H1 (cell line): Measurements from ENCODE around the gene SPATS2.

Source experiments
- EZH2 ChIP-seq: fragments of 200-600 bp; sonication (generic); IDR thresholded peaks from 2 replicates; pipeline ENCODE4 v1.7.1; 2012; ENCODE audit warnings: low read depth, mild to moderate bottlenecking, moderate library complexity, low read length, inconsistent platforms; ENCODE audit not compliant: severe bottlenecking
- POLR2A ChIP-seq, 2 experiments: IDR thresholded peaks; 1 replicate in 1 of 2; 2 replicates in 1 of 2; pipeline ENCODE4 v1.6.1; 2011; ENCODE audit warnings: low read depth in 2 of 2, low read length in 2 of 2, mild to moderate bottlenecking in 2 of 2; ENCODE audit errors: control extremely low read depth in 1 of 2
- POU5F1 ChIP-seq: IDR thresholded peaks from 2 replicates; pipeline ENCODE4 v1.6.1; 2011; ENCODE audit warnings: low read depth, mild to moderate bottlenecking, low read length, moderate library complexity
- TF ChIP-seq, protein P1 (sequence below), 3 experiments: IDR thresholded peaks; 1 replicate in 2 of 3; 2 replicates in 1 of 3; pipeline versions ENCODE4 v1.5.1 to v1.6.1; 2011; ENCODE audit warnings: low read length in 3 of 3, mild to moderate bottlenecking in 3 of 3, inconsistent platforms in 2 of 3, low read depth in 1 of 3, moderate library complexity in 1 of 3; ENCODE audit not compliant: insufficient read depth in 1 of 3; ENCODE audit errors: control extremely low read depth in 1 of 3

GRCh38 chr12:49325606-49326005, 41.7 kb upstream of the SPATS2 start:
- TF ChIP-seq POU5F1, result no peak
- TF ChIP-seq POLR2A (IDR thresholded peaks at IDR 0.05; ENCODE audit: control extremely low read depth in 1 of 2, low read depth in 2 of 2, low read length in 2 of 2), result no peak
- TF ChIP-seq, protein P1, sequence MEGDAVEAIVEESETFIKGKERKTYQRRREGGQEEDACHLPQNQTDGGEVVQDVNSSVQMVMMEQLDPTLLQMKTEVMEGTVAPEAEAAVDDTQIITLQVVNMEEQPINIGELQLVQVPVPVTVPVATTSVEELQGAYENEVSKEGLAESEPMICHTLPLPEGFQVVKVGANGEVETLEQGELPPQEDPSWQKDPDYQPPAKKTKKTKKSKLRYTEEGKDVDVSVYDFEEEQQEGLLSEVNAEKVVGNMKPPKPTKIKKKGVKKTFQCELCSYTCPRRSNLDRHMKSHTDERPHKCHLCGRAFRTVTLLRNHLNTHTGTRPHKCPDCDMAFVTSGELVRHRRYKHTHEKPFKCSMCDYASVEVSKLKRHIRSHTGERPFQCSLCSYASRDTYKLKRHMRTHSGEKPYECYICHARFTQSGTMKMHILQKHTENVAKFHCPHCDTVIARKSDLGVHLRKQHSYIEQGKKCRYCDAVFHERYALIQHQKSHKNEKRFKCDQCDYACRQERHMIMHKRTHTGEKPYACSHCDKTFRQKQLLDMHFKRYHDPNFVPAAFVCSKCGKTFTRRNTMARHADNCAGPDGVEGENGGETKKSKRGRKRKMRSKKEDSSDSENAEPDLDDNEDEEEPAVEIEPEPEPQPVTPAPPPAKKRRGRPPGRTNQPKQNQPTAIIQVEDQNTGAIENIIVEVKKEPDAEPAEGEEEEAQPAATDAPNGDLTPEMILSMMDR (IDR thresholded peaks at IDR 0.05; ENCODE audit: control extremely low read depth in 1 of 3, insufficient read depth in 1 of 3, low read depth in 1 of 3, low read length in 3 of 3), result no peak
- no peak for TF ChIP-seq EZH2
